Left lobe of liver (tissue), 2 donors: ENCODE data around the gene PER2. TPM values are rescaled to one million over a fixed set of nuclear protein-coding genes. Genes with fewer than 3 reads are reported as not detected.

Experiments used
- ATAC-seq: fragments of 200-7000 bp; cut with Tn5 transposase; one replicate; pipeline ENCODE4 v1.9.1; 2020; ENCODE audit warnings: mild to moderate bottlenecking, moderate library complexity
- DNase-seq: peaks from one replicate; pipeline ENCODE4 v3.0.0-alpha.2; 2020; ENCODE audit warnings: low spot score
- total RNA-seq: library from RNA; stranded (reverse); gene quantifications from one replicate; pipeline ENCODE4 v1.2.1, GENCODE V29; 2021
- donor health status: DM: no; HTN: no; CAD: no; lungs with moderate emphysema.
- donor health status: DM: no; HTN: yes; CAD: no.

Gene PER2
- total RNA-seq, 1 donor from 2014 or later: 8.0 TPM

DNA sequence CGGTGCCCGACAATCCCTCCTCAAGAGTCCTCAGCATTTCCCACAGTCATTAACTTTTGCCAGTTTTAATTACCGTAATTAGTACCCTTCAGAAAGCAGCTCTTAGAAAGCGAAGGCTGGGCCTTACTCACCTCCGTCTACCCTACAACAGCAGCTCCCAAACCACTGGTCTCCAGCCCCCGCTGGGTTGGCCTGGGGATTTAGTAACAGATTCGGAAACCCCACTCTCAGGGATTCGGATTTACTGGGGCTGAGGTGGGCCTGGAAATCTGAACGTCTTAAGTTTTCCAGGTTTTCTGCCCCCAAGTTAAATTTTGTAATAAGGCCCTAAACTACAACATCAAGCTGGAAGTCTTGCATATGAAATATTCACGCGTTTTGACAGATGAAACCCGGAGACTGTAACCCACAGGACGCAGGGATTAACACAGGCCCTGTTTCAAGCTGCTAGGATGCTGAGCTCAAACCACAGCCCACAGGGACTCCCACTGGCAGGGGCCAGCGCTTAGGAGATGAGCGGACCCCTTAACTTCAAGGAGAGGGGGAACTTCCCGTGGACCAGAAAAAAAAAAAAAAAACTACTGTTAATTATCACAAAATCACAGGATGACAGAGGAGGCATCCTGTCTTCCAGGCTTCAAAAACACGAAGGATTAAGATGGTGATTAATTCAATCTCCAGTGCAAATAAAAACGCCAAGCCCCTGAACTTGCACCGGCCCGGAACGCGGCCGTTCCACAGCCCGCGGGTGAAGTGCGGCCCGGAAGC is 85.9 kb downstream of the PER2 start:
- no peak for ATAC-seq
- no peak for DNase-seq

Other genes with a start within 250 kb of the PER2 start
- gene SCLY, start 227.6 kb downstream of the PER2 start, total RNA-seq: 40.6 TPM
- 1.7 TPM for gene ESPNL, start 188.3 kb downstream of the PER2 start, total RNA-seq
- 0.10 TPM for gene KLHL30, start 149.9 kb downstream of the PER2 start, total RNA-seq
- gene ERFE, start 129.6 kb downstream of the PER2 start, total RNA-seq: not detected
- gene ILKAP, start 84.9 kb downstream of the PER2 start, total RNA-seq: 20.1 TPM
- gene HES6, start 48.6 kb downstream of the PER2 start, total RNA-seq: 5.3 TPM
- 9.0 TPM for gene TRAF3IP1, start 31.9 kb upstream of the PER2 start, total RNA-seq
- gene ASB1, start 138.3 kb upstream of the PER2 start, total RNA-seq: 10.0 TPM